Upper lobe of left lung (tissue), 4 donors: ENCODE data around the gene LSM14A.

Source experiments
- EP300 ChIP-seq, 4 donors: sonication (generic); formaldehyde crosslinking; IDR thresholded peaks; one replicate each; pipeline ENCODE4 v1.5.1; 2017; ENCODE audit warnings: antibody characterized with exemption in 4 of 4, control low read depth in 2 of 4
- POLR2A ChIP-seq, 4 donors: fragments of 450-650 bp; IDR thresholded peaks; one replicate each; pipeline ENCODE4 v1.5.1; 2016 to 2017; ENCODE audit warnings: antibody characterized with exemption in 4 of 4, mild to moderate bottlenecking in 2 of 4
- POLR2AphosphoS5 ChIP-seq, 2 donors: sonication (generic); formaldehyde crosslinking; IDR thresholded peaks; one replicate each; pipeline ENCODE4 v1.5.1; 2017; ENCODE audit warnings: antibody characterized with exemption in 2 of 2

- TF ChIP-seq POLR2AphosphoS5 (IDR thresholded peaks at IDR 0.05), result no peak
- no peak for TF ChIP-seq POLR2A (IDR thresholded peaks at IDR 0.05)
- TF ChIP-seq EP300 (IDR thresholded peaks at IDR 0.05), result no peak
Measured at GRCh38 chr19:34269081-34269480, 96.8 kb downstream of the LSM14A start.
